H1 (cell line): Measurements from ENCODE around the gene BBS9. TPM values are rescaled to one million over a fixed set of nuclear protein-coding genes. Genes with fewer than 3 reads are reported as not detected.

Experiments
- CTCF ChIA-PET: fragments of 300-600 bp; sonication (Branson Sonifier 250); formaldehyde crosslinking; loops from one replicate; lab custom pipeline; 2021; ENCODE audit not compliant: partially characterized antibody; lab: Charles Lee
- POLR2A ChIA-PET: fragments of 300-600 bp; sonication (Branson Sonifier 250); formaldehyde crosslinking; loops from one replicate; lab custom pipeline; 2021; ENCODE audit warnings: inconsistent platforms; ENCODE audit not compliant: partially characterized antibody; lab: Charles Lee
- DNase-seq, 2 experiments: peaks; one replicate each; pipeline versions ENCODE4 v3.0.0 to v3.0.0-alpha.2; 2010 to 2022; ENCODE audit warnings: low spot score in 2 of 2, low read depth in 1 of 2, mixed read lengths in 1 of 2
- FAIRE-seq: peaks from 2 replicates; lab custom pipeline; 2011; peaks lifted over from hg19 to GRCh38; lab: Jason Lieb, UNC
- H2AFZ ChIP-seq: 2 replicates; pipeline ENCODE4 v1.8.1; 2012; ENCODE audit warnings: low read length, inconsistent platforms
- H2AK5ac ChIP-seq: 2 replicates; pipeline ENCODE4 v1.6.1; 2013; ENCODE audit warnings: low read depth, low read length
- H2BK120ac ChIP-seq: replicated peaks from 2 replicates; pipeline ENCODE3; 2013; ENCODE audit warnings: low read depth, low read length, inconsistent platforms
- H2BK12ac ChIP-seq: 2 replicates; pipeline ENCODE4 v1.6.1; 2013; ENCODE audit warnings: low read depth, low read length
- H2BK15ac ChIP-seq: 2 replicates; pipeline ENCODE4 v1.6.1; 2013; ENCODE audit warnings: low read length
- H2BK20ac ChIP-seq: 2 replicates; pipeline ENCODE4 v1.6.1; 2013; ENCODE audit warnings: low read length
- H2BK5ac ChIP-seq: 2 replicates; pipeline ENCODE4 v1.6.1; 2013; ENCODE audit warnings: low read depth, low read length
- H3K14ac ChIP-seq: 2 replicates; pipeline ENCODE4 v1.6.1; 2013; ENCODE audit warnings: inconsistent platforms; ENCODE audit not compliant: insufficient read length
- H3K18ac ChIP-seq: 2 replicates; pipeline ENCODE4 v1.6.1; 2013; ENCODE audit warnings: low read length; ENCODE audit errors: extremely low read depth
- H3K23ac ChIP-seq: 2 replicates; pipeline ENCODE4 v1.6.1; 2013; ENCODE audit warnings: inconsistent platforms; ENCODE audit not compliant: insufficient read length
- H3K23me2 ChIP-seq: 2 replicates; pipeline ENCODE4 v1.6.1; 2013; ENCODE audit warnings: low read depth, low read length
- H3K27ac ChIP-seq: 2 replicates; pipeline ENCODE4 v1.6.1; 2011; ENCODE audit warnings: low read depth, low read length, inconsistent platforms
- H3K27me3 ChIP-seq, 4 experiments: replicated peaks in 1 of 4; 1 replicate in 1 of 4; 2 replicates in 3 of 4; pipeline versions ENCODE4 v1.6.1 to v1.8.1; 2011 to 2013; ENCODE audit warnings: low read length in 3 of 4, mild to moderate bottlenecking in 3 of 4, inconsistent platforms in 2 of 4, mixed read lengths in 2 of 4, moderate library complexity in 1 of 4; ENCODE audit not compliant: control insufficient read depth in 3 of 4, insufficient read depth in 3 of 4; ENCODE audit errors: extremely low read depth in 1 of 4
- H3K36me3 ChIP-seq, 4 experiments: 2 replicates each; pipeline versions ENCODE4 v1.6.1 to v1.8.1; 2011 to 2013; ENCODE audit warnings: mild to moderate bottlenecking in 4 of 4, low read length in 3 of 4, moderate library complexity in 2 of 4, control low read depth in 1 of 4, inconsistent platforms in 1 of 4; ENCODE audit not compliant: insufficient read depth in 4 of 4, control insufficient read depth in 2 of 4
- H3K4ac ChIP-seq: replicated peaks from 2 replicates; pipeline ENCODE3; 2013; ENCODE audit warnings: low read length, low read depth, mixed read lengths, inconsistent platforms; ENCODE audit not compliant: insufficient read length
- H3K4me1 ChIP-seq, 4 experiments: replicated peaks in 1 of 4; 1 replicate in 1 of 4; 2 replicates in 3 of 4; pipeline versions ENCODE4 v1.6.1 to v1.8.1; 2011 to 2013; ENCODE audit warnings: low read length in 3 of 4, inconsistent platforms in 2 of 4, mixed read lengths in 1 of 4; ENCODE audit not compliant: insufficient read depth in 4 of 4, control insufficient read depth in 3 of 4
- H3K4me2 ChIP-seq, 2 experiments: 2 replicates each; pipeline versions ENCODE4 v1.6.1 to v1.8.1; 2011 to 2013; ENCODE audit warnings: low read depth in 2 of 2, low read length in 2 of 2, control low read depth in 1 of 2, inconsistent platforms in 1 of 2, mild to moderate bottlenecking in 1 of 2; ENCODE audit not compliant: insufficient read depth in 1 of 2
- H3K4me3 ChIP-seq, 4 experiments: fragments of 200-600, 300-600 bp in 1 of 4; sonication (generic), shearing (Covaris generic), sonication (Bioruptor Twin) in 1 of 4; 2 replicates each; pipeline versions ENCODE4 v1.5.1 to v1.8.1; 2011 to 2016; ENCODE audit warnings: low read length in 4 of 4, low read depth in 3 of 4, control low read depth in 2 of 4, inconsistent platforms in 2 of 4, mild to moderate bottlenecking in 2 of 4, mixed read lengths in 1 of 4, moderate library complexity in 1 of 4; ENCODE audit not compliant: insufficient read depth in 2 of 4; ENCODE audit errors: extremely low read depth in 1 of 4
- H3K56ac ChIP-seq: replicated peaks from 2 replicates; pipeline ENCODE3; 2013; ENCODE audit warnings: low read depth, mild to moderate bottlenecking, mixed read lengths, low read length, inconsistent platforms; ENCODE audit not compliant: insufficient read length
- H3K79me1 ChIP-seq: 2 replicates; pipeline ENCODE4 v1.6.1; 2013; ENCODE audit warnings: low read depth, low read length, control low read depth
- H3K79me2 ChIP-seq, 2 experiments: 2 replicates each; pipeline versions ENCODE4 v1.6.1 to v1.8.1; 2012 to 2013; ENCODE audit warnings: low read length in 2 of 2, mild to moderate bottlenecking in 2 of 2, inconsistent platforms in 1 of 2; ENCODE audit not compliant: insufficient read depth in 2 of 2, control insufficient read depth in 1 of 2
- H3K9ac ChIP-seq, 4 experiments: replicated peaks in 1 of 4; 1 replicate in 1 of 4; 2 replicates in 3 of 4; pipeline versions ENCODE4 v1.6.1 to v1.8.1; 2011 to 2013; ENCODE audit warnings: low read depth in 3 of 4, low read length in 3 of 4, control low read depth in 2 of 4, mild to moderate bottlenecking in 2 of 4, moderate library complexity in 2 of 4, inconsistent platforms in 1 of 4; ENCODE audit errors: extremely low read depth in 1 of 4
- H3K9me3 ChIP-seq, 2 experiments: 2 replicates each; pipeline versions ENCODE4 v1.6.1 to v1.8.1; 2012 to 2013; ENCODE audit warnings: mild to moderate bottlenecking in 2 of 2, moderate library complexity in 2 of 2, control low read depth in 1 of 2, inconsistent platforms in 1 of 2, low read depth in 1 of 2, low read length in 1 of 2, mixed read lengths in 1 of 2; ENCODE audit not compliant: insufficient read depth in 2 of 2
- H4K20me1 ChIP-seq, 2 experiments: replicated peaks in 1 of 2; 2 replicates each; pipeline versions ENCODE3 to v1.8.1; 2011 to 2013; ENCODE audit warnings: inconsistent platforms in 2 of 2, low read length in 2 of 2, mild to moderate bottlenecking in 1 of 2; ENCODE audit not compliant: insufficient read depth in 2 of 2, control insufficient read depth in 1 of 2
- H4K5ac ChIP-seq: 2 replicates; pipeline ENCODE4 v1.6.1; 2013; ENCODE audit warnings: low read length, low read depth, mixed read lengths, inconsistent platforms; ENCODE audit not compliant: insufficient read length
- H4K8ac ChIP-seq: 2 replicates; pipeline ENCODE4 v1.8.0; 2013; ENCODE audit warnings: mild to moderate bottlenecking, moderate library complexity, low read length, inconsistent platforms; ENCODE audit not compliant: insufficient read depth; ENCODE audit errors: extremely low read depth
- H4K91ac ChIP-seq: replicated peaks from 2 replicates; pipeline ENCODE3; 2013; ENCODE audit warnings: low read length, mixed read lengths, inconsistent platforms; ENCODE audit not compliant: insufficient read length
- BACH1 ChIP-seq: IDR thresholded peaks from 2 replicates; pipeline ENCODE4 v1.6.1; 2012; ENCODE audit warnings: low read length, improper control_type of control experiment
- KDM4A ChIP-seq: IDR thresholded peaks from one replicate; pipeline ENCODE4 v1.7.1; 2012; ENCODE audit warnings: low read depth, mild to moderate bottlenecking, moderate library complexity, low read length, inconsistent platforms; ENCODE audit not compliant: severe bottlenecking
- POLR2AphosphoS5 ChIP-seq: IDR thresholded peaks from 2 replicates; pipeline ENCODE4 v1.6.1; 2011; ENCODE audit warnings: low read depth, low read length
- RAD21 ChIP-seq, 2 experiments: IDR thresholded peaks in 1 of 2; conservative IDR thresholded peaks in 1 of 2; 2 replicates each; pipeline ENCODE4 v1.6.1; 2011; ENCODE audit warnings: low read depth in 2 of 2, low read length in 2 of 2, improper control_type of control experiment in 1 of 2, inconsistent platforms in 1 of 2, mild to moderate bottlenecking in 1 of 2, moderate library complexity in 1 of 2
- RBBP5 ChIP-seq: IDR thresholded peaks from 2 replicates; pipeline ENCODE4 v1.7.1; 2012; ENCODE audit warnings: low read depth, mild to moderate bottlenecking, inconsistent platforms, low read length, moderate library complexity, borderline replicate concordance
- SIRT6 ChIP-seq: IDR thresholded peaks from one replicate; pipeline ENCODE4 v1.7.1; 2012; ENCODE audit warnings: low read length, inconsistent platforms
- WGBS, 2 experiments: shearing (Covaris generic) in 1 of 2; methylation state at CpG; one replicate each; pipeline versions ENCODE4 v1.1.6 to v1.1.7; 2013 to 2015; ENCODE audit warnings: low lambda C conversion rate in 2 of 2, mixed read lengths in 2 of 2, inconsistent platforms in 1 of 2, low coverage in 1 of 2, missing lambda C conversion rate in 1 of 2; ENCODE audit not compliant: insufficient replicate concordance in 2 of 2, insufficient coverage in 1 of 2, insufficient read length in 1 of 2; ENCODE audit errors: extremely low coverage in 1 of 2, missing lambda C conversion rate in 1 of 2; 5-methylcytosine and 5-hydroxymethylcytosine counted together
- polyA plus RNA-seq, 7 experiments: library from polyadenylated mRNA; depleted of rRNA in 3 of 7; stranded (reverse) in 5 of 7; unstranded in 2 of 7; fragments of >200 nt in 5 of 7; fragments of 200-250 nt in 2 of 7; gene quantifications; 1 replicate in 5 of 7; 2 replicates in 1 of 7; 4 replicates in 1 of 7; pipeline versions ENCODE4 v1.2.1 to v1.2.3, GENCODE V29; 2011 to 2013; ENCODE audit warnings: missing spikeins in 2 of 7, mixed read lengths in 2 of 7
- total RNA-seq: library from RNA; stranded (reverse); fragmentation: NEBNext Ultra II Directional; extraction: Animal tissue kit (Norgen Biotek cat#: 25700); gene quantifications from 2 replicates; pipeline ENCODE4 v1.2.1, GENCODE V29; 2021

The BBS9 gene
- total and polyA plus RNA-seq, 2 of the 8 experiments (the other 6 are each of a cell fraction or from before 2014, with no cell fraction given): 22.3 to 37.0 TPM

- Histone ChIP-seq H3K18ac (no peak overlapping the region), H3K23me2 (no peaks in the 10 kb centered on the region), H3K4me3 (no peak overlapping the region), H3K36me3 (peaks cover 0 to 3% (median 0%) of the 10 kb centered on the region in 4 experiments; a peak in 2 of 8 replicates), H3K27ac (no peak overlapping the region), H3K9ac (no peak overlapping the region), H3K27me3 (no peaks in the 10 kb centered on the region), H3K56ac (no peak overlapping the region), H2BK12ac (no peak overlapping the region), H3K4me1 (no peaks in the 10 kb centered on the region), H4K5ac (no peak overlapping the region), H2AFZ (no peak overlapping the region), H3K4me2 (no peak overlapping the region), H2BK15ac (no peak overlapping the region), H2BK120ac (no peak overlapping the region), H2BK20ac (no peak overlapping the region), H3K79me2 (no peaks in the 10 kb centered on the region), H3K4ac (no peak overlapping the region)
- DNase-seq (no peak), FAIRE-seq (no peak)
- WGBS, 2 experiments: 98% methylated on average over 3 of the region's 3 CpGs; no CpG with 5 or more reads in 1 of the 2 experiments
- ChIA-PET POLR2A (no interaction called here), CTCF (no interaction called here)
- no peak for TF ChIP-seq KDM4A
- TF ChIP-seq SIRT6: no peak
- TF ChIP-seq RAD21 (IDR thresholded peaks at IDR 0.05 in 1 of 2, conservative IDR thresholded peaks at IDR 0.05 in 1 of 2; ENCODE audit: low read depth in 2 of 2, low read length in 2 of 2): no peak
- TF ChIP-seq BACH1: no peak
- no peak for TF ChIP-seq POLR2AphosphoS5
- TF ChIP-seq RBBP5: no peak
- TF ChIP-seq, all 59 proteins: peak for 0
- Histone ChIP-seq H2BK5ac (no peak overlapping the region), H3K14ac (no peak overlapping the region), H2AK5ac (no peak overlapping the region), H3K23ac (no peak overlapping the region), H4K8ac (no peak overlapping the region), H3K79me1 (no peaks in the 10 kb centered on the region), H4K20me1 (no peaks in the 10 kb centered on the region), H3K9me3 (no peaks in the 10 kb centered on the region), H4K91ac (no peak overlapping the region)
Observed at GRCh38 chr7:33640741-33641140, 511.4 kb downstream of the BBS9 start.
